ENCODE measurements around the gene H2AZ2. TPM values are rescaled to one million over a fixed set of nuclear protein-coding genes. Genes with fewer than 3 reads are reported as not detected.

The H2AZ2 gene
- total RNA-seq (100 to 1,000 TPM; 195 to 233 (median 224) TPM), polyA plus RNA-seq (163 TPM)
- long read RNA-seq, donor 1, transcript H2AFV-201 (5 exons, 3,804 nt), result minor isoform, 8 of 134 reads
- long read RNA-seq, donor 1, transcript H2AFV-202 (5 exons, 752 nt), result major isoform, 67 of 134 reads
- long read RNA-seq, donor 1, transcript H2AFV-203 (4 exons, 596 nt), result minor isoform, 5 of 134 reads
- long read RNA-seq, donor 1, partial matches to known transcripts, result 0 of 134 reads
- long read RNA-seq, donor 1, other reads (novel, unspliced or antisense), result 53 of 134 reads
- long read RNA-seq, donor 2, transcript H2AFV-201 (5 exons, 3,804 nt), result minor isoform, 7 of 79 reads
- long read RNA-seq, donor 2, transcript H2AFV-202 (5 exons, 752 nt), result major isoform, 43 of 79 reads
- long read RNA-seq, donor 2, partial matches to known transcripts, result 2 of 79 reads
- long read RNA-seq, donor 2, other reads (novel, unspliced or antisense), result 22 of 79 reads
- long read RNA-seq, donor 3, transcript H2AFV-202 (5 exons, 752 nt), result major isoform, 60 of 246 reads
- long read RNA-seq, donor 3, transcript H2AFV-201 (5 exons, 3,804 nt), result minor isoform, 12 of 246 reads
- long read RNA-seq, donor 3, partial matches to known transcripts, result 3 of 246 reads
- long read RNA-seq, donor 3, other reads (novel, unspliced or antisense), result 165 of 246 reads
- long read RNA-seq, donor 4, transcript H2AFV-201 (5 exons, 3,804 nt), result minor isoform, 6 of 43 reads
- long read RNA-seq, donor 4, transcript H2AFV-202 (5 exons, 752 nt), result major isoform, 15 of 43 reads
- long read RNA-seq, donor 4, partial matches to known transcripts, result 16 of 43 reads
- long read RNA-seq, donor 4, other reads (novel, unspliced or antisense), result 4 of 43 reads

DNA sequence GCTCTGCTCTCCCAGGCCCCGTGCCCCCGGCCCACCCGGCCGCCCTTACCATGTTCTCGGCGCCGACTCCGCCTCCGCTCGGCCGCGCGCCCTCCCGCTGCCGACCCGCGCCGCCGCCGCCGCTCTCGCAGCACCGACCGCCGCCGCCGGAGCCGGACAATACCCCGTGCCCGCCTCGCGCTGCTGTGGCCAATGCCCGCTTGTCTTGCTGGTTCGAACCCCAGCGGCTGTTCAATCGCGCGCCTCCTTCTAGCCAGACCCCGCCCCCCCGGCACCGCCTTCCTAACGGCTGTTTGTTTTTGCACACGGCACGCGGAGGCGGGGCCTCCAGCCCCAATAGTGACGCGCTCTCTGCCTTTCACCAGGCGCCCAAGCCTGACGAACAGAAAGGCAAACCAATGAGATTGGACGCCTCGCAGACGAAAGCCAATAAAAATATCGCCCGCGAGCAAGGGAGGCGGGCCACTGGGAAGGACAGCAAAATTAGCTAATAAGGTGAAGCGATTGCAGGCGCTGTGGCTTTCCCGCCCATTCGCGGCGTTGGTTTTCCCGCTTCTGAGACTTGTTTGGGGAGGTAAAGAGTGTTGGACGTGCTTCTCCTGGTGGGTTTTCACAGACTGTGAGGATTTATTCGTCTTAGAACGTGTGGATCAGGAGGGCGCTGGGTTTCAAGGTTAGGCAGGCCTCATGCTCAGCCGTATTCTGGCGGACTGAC lies at the start of gene H2AZ2:
H2AZ2 (minus strand) TSS at position 168 of the 715 bp plus-strand sequence; CDS start at position 52, 116 bp downstream.
- DNase-seq (peak; percentile 100), ATAC-seq (peak; percentile 97 to 98)
- peak within 1 kb of the TSS; percentile 97 for H3K27ac ChIP-seq (ENCODE audit: low read length)
- H3K9me3 ChIP-seq (ENCODE audit: control insufficient read depth, low read length), result no peaks in the 10 kb centered on the region
- intact Hi-C loops (cut with DNase I), result loop anchor here (5.0 to 10.0 kb wide), 3 partner anchors 51 to 263 kb away; partner anchors contain the start of genes PPIA (in 1 of the 4) and TMED4 (in 1 of the 4)
- no peaks in the 10 kb centered on the region for H3K27me3 ChIP-seq (ENCODE audit: control insufficient read depth, insufficient read depth)
- peak within 1 kb of the TSS; percentile 92 for H3K4me3 ChIP-seq (ENCODE audit: low read length)
- no peaks in the 10 kb centered on the region for H3K4me1 ChIP-seq (ENCODE audit: control insufficient read depth, insufficient read depth, low read length)
- under 1% methylated on average over 69 of the region's 70 CpGs for WGBS

DNA sequence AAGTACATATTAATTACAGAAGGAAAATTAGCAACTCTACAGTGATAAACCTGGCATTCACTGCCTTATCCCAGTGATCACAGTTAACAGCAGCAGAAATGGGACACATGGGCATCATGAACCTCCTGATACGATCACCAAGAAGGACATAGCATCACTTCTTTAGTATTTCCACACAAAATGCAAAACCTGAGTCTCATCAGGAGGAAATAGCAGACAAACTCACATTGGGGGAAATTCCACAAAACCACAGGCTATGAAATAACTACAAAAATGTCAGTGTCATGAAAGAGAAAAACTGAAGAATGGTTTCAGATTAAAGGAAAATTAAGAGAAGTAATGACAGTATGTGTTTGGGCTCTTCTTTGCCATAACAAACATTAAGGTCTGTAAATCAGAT lies 49.4 kb upstream of the H2AZ2 start:
- no peak overlapping the region for H3K4me3 ChIP-seq (ENCODE audit: low read length)
- intact Hi-C loops (cut with DNase I), result no loop called here
- no peak overlapping the region for H3K27ac ChIP-seq (ENCODE audit: low read length)
- ATAC-seq, result no peak
- DNase-seq, result no peak
- peaks cover 2% of the 10 kb centered on the region for H3K4me1 ChIP-seq (ENCODE audit: control insufficient read depth, insufficient read depth, low read length)
- H3K27me3 ChIP-seq (ENCODE audit: control insufficient read depth, insufficient read depth), result no peaks in the 10 kb centered on the region
- WGBS, result 82% methylated on average over 1 of the region's 1 CpG
- no peaks in the 10 kb centered on the region for H3K9me3 ChIP-seq (ENCODE audit: control insufficient read depth, low read length)

DNA sequence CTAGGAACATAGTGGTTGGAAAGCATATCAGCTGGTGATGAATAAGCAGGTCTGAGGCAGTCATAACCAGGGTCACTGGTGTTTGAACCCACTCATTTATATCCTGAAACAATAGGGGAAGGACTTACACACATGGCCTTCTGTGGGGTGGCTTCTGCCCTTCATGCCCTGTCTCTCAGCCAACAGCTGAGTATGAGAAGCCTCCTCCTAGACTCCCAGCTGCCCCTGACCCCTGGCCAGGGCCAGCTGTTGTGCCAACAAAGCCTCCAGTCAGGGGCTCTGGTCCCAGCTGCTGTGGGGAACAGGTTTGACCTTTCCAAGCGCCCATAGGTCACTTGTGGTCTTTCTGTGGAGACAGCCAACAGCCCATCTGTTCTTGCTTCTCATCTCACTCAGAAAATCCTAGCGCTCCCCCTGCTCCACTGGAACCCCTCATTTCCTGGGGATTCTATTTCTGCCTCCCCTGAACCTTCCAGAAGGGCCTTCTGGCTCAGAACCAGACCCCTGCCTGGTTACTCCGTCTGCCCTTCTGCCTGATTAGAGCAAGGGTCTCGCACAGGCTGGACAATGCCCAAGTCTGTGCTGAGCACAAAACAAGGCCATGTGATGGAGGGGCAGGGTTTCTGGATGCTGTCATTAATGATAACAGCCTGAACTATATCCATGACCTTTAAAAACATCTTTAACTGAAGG lies 47.1 kb upstream of the H2AZ2 start:
- DNase-seq (no peak), ATAC-seq (peak in 1 of 2 donors; percentile 24)
- H3K27ac ChIP-seq (ENCODE audit: low read length), result no peak overlapping the region
- H3K27me3 ChIP-seq (ENCODE audit: control insufficient read depth, insufficient read depth), result no peaks in the 10 kb centered on the region
- 55% methylated on average over 4 of the region's 4 CpGs for WGBS
- intact Hi-C loops (cut with DNase I), result no loop called here
- no peaks in the 10 kb centered on the region for H3K9me3 ChIP-seq (ENCODE audit: control insufficient read depth, low read length)
- H3K4me3 ChIP-seq (ENCODE audit: low read length), result no peak overlapping the region
- H3K4me1 ChIP-seq (ENCODE audit: control insufficient read depth, insufficient read depth, low read length), result peaks cover 2% of the 10 kb centered on the region

DNA sequence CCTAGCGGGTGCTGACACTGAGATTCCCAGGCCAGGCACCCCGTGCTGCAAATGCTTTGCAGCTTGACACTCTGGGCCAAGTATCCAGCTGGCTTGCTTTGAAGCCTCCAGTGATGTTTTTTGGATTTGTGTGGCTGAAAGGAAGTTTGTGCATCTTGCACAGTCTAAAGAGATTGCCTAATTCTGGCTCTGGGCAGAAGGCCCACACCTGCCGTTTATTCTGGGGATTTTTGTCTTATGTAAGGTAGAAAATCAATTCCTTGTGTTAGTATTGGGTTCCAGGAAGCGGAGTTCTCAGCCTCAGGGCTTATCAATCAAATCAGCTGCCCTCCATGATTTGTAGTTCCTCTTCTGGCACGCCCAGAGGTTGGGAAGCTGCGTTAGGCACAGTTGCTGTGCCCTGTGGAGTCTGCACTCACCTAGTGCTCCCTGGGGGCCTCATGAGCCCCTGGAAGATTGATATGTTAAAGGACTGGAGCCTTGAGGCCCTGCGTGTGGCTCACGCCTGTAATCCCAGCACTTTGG lies 45.9 kb upstream of the H2AZ2 start:
- intact Hi-C loops (cut with DNase I), result no loop called here
- Histone ChIP-seq H3K4me1 (ENCODE audit: control insufficient read depth, insufficient read depth, low read length) (peaks cover 2% of the 10 kb centered on the region), H3K27ac (ENCODE audit: low read length) (no peak overlapping the region), H3K27me3 (ENCODE audit: control insufficient read depth, insufficient read depth) (no peaks in the 10 kb centered on the region), H3K9me3 (ENCODE audit: control insufficient read depth, low read length) (no peaks in the 10 kb centered on the region), H3K4me3 (ENCODE audit: low read length) (no peak overlapping the region)
- no peak for ATAC-seq
- DNase-seq, result no peak
- 75% methylated on average over 8 of the region's 8 CpGs for WGBS

DNA sequence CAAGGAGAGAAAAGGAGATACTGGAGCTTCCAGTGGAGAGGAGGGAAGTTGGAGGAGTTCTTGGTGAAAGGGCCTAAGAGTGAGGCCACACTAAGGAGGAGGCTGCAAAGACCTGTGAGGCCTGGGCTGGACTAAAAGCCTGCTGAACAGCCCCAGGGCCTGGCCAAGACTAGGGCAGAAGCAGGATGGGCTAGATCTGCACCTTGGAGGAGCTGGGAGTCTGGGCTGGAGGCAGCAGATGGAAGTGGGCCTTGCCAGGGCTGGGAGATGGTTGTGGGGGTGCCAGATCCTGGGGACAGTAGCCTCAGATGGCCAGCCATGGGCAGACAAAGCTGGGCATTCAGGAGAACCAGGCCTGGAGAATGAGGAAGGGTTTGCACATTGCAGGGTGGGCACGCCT lies 43.9 kb upstream of the H2AZ2 start:
- H3K9me3 ChIP-seq (ENCODE audit: control insufficient read depth, low read length), result no peaks in the 10 kb centered on the region
- DNase-seq, result no peak
- peaks cover 2% of the 10 kb centered on the region for H3K4me1 ChIP-seq (ENCODE audit: control insufficient read depth, insufficient read depth, low read length)
- no peaks in the 10 kb centered on the region for H3K27me3 ChIP-seq (ENCODE audit: control insufficient read depth, insufficient read depth)
- intact Hi-C loops (cut with DNase I), result no loop called here
- ATAC-seq, result no peak
- H3K4me3 ChIP-seq (ENCODE audit: low read length), result no peak overlapping the region
- no peak overlapping the region for H3K27ac ChIP-seq (ENCODE audit: low read length)
- 89% methylated on average over 1 of the region's 1 CpG for WGBS

DNA sequence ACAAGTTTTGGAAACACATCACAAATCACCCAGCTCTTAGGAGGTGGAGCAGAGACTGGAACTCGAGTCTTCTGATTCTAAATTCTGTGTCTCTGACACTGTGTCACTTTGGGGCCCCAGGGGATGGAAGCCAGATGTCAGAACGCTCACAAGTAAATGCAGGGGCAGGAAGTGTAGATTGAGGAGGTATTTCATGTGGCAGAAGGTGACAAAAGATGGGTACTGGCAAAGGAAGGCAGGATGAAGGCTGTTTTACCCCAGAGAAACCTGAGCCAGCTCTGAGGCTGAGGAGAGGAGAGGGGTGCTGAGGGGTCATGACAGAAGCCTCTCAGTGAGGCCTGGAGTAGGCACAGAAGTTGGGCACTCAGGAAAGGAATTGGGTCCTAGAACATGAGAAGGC lies 43.5 kb upstream of the H2AZ2 start:
- H3K27ac ChIP-seq (ENCODE audit: low read length), result no peak overlapping the region
- intact Hi-C loops (cut with DNase I), result no loop called here

DNA sequence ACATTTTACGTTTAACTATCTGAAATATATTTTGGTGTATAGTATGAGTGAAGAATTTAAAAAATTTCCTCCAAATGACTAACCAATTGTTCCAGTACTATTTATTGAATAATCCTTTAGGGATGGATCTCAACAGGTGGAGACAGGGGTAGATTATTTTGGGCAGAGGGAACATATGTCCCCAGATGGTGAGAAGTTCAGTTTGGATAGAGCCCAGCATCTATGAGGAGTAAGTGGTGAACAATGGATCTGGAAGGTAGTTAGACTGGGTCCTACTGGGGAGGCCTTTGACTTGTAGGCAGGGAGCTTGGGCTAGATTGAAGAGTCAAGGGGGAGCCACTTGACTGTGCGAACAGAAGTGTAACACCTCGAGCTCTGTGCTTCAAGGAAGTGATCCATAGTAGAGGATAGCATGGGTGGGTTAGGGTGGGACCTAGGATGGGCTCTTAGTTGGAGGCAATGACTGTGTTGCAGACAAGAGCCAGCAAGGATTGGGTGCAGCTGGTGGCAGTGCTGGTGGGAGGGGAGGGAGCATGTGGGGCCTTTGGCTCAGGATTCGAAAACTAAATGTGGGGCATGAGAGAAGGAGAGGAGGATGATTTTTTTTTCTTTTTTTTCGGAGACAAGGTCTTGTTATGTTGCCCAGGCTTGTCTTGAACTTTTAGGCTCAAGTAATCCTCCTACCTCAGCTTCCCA lies 41.3 kb upstream of the H2AZ2 start:
- no peak for ATAC-seq
- Histone ChIP-seq H3K4me3 (ENCODE audit: low read length) (no peak overlapping the region), H3K4me1 (ENCODE audit: control insufficient read depth, insufficient read depth, low read length) (no peaks in the 10 kb centered on the region), H3K27ac (ENCODE audit: low read length) (no peak overlapping the region), H3K27me3 (ENCODE audit: control insufficient read depth, insufficient read depth) (no peaks in the 10 kb centered on the region), H3K9me3 (ENCODE audit: control insufficient read depth, low read length) (no peaks in the 10 kb centered on the region)
- no peak for DNase-seq
- WGBS, result 83% methylated on average over 5 of the region's 5 CpGs
- intact Hi-C loops (cut with DNase I), result no loop called here

More for the DNA sequence above, 43.5 kb upstream of the H2AZ2 start:
- ATAC-seq (no peak), DNase-seq (no peak)
- no peak overlapping the region for H3K4me3 ChIP-seq (ENCODE audit: low read length)
- peaks cover 2% of the 10 kb centered on the region for H3K4me1 ChIP-seq (ENCODE audit: control insufficient read depth, insufficient read depth, low read length)
- H3K9me3 ChIP-seq (ENCODE audit: control insufficient read depth, low read length), result no peaks in the 10 kb centered on the region
- 46% methylated on average over 2 of the region's 2 CpGs for WGBS
- H3K27me3 ChIP-seq (ENCODE audit: control insufficient read depth, insufficient read depth), result no peaks in the 10 kb centered on the region

DNA sequence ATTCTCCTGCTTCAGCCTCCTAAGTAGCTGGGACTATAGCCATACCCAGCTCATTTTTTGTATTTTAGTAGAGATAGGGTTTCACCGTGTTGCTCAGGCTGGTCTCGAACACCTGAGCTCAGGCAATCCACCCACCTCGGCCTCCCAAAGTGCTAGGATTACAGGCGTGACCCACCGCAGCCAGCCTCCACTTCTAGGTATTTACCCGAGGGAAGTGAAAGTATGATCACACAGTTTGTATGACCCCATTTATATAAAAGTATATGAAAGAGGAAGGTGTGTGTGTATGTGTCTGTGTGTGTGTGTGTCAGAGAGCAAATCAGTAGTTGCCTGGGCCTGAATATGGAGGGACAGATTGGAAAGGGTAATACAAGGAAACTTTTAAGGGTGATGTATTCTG lies 39.4 kb upstream of the H2AZ2 start:
- no peaks in the 10 kb centered on the region for H3K27me3 ChIP-seq (ENCODE audit: control insufficient read depth, insufficient read depth)
- no peak overlapping the region for H3K4me3 ChIP-seq (ENCODE audit: low read length)
- peaks cover 2% of the 10 kb centered on the region for H3K4me1 ChIP-seq (ENCODE audit: control insufficient read depth, insufficient read depth, low read length)
- no peak for DNase-seq
- ATAC-seq, result no peak
- intact Hi-C loops (cut with DNase I), result no loop called here
- no peak overlapping the region for H3K27ac ChIP-seq (ENCODE audit: low read length)
- no peaks in the 10 kb centered on the region for H3K9me3 ChIP-seq (ENCODE audit: control insufficient read depth, low read length)
- WGBS, result 84% methylated on average over 6 of the region's 6 CpGs

DNA sequence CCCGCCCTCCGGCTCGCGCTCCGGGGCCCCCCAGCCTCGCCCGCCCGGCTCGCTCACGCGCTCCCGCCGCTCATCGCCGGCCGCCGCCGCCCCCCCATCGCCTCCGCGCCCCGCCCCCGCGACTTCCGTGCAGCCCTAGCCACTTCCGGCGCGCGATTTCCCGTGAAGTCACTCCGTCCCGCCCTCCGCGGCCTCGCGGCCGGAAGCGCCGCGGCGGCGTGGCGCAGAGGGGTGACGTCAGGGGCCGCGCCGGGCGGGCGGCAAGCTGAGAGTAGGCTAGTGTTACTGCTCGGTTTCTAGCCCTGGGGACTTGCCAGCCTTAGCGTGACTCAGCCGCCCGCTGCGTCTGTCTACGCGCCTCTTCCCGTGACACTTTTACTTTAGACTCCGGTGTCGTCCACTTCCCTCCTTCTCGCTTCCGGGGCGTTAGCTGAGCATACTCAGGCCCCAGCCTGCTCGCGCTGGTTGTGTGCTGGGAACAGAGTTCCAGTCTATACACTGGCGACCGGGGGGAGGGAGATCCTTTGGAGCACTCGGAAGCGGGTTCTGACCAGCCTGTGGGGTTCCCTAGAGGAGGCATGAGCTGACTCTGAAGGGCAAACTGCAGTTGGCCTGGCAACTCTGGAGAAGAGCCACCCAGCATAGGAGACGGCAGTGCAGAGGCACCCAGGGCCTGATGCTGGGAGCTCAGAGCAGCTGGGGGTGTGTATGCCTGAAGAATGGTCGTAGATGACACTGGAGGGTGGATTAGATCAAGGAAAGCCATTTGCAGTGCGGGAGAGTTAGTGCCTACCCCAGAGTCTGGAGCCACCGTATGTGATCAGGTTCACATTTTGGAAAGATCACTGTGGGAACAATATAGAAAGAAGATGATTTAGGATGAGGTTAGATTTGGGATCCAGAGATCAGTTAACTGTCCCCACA lies 37.8 kb upstream of the H2AZ2 start, which contains the start of gene PURB:
PURB (minus strand) TSS at position 137 of the 924 bp plus-strand sequence. CDS start 182 bp downstream, outside the sequence.
- ATAC-seq, result peak; percentile 98
- peak; percentile 95 to 98 (median 98) for DNase-seq
- H3K27ac ChIP-seq (ENCODE audit: low read length), result peak within 1 kb of the TSS; percentile 99
- H3K27me3 ChIP-seq (ENCODE audit: control insufficient read depth, insufficient read depth), result no peaks in the 10 kb centered on the region
- no peaks in the 10 kb centered on the region for H3K9me3 ChIP-seq (ENCODE audit: control insufficient read depth, low read length)
- intact Hi-C loops (cut with DNase I), result no loop called here
- H3K4me3 ChIP-seq (ENCODE audit: low read length), result peak within 1 kb of the TSS; percentile 77
- 1% methylated on average over 72 of the region's 72 CpGs for WGBS
- peaks cover 2% of the 10 kb centered on the region for H3K4me1 ChIP-seq (ENCODE audit: control insufficient read depth, insufficient read depth, low read length)

All from right cardiac atrium (tissue), 5 donors.